ENCODE data around the gene UBA6.
A peak's percentile ranks its signal among the peaks of the same experiment; 100 is the strongest.
"Not testable (repeated sequence)": the region's sequence is repeated elsewhere in the genome, so short reads cannot be mapped to it uniquely, and the experiment has no call there.

The UBA6 gene

GRCh38 chr4:67700738-67701516 is at the start of gene UBA6:
TSS of gene UBA6 (minus strand) at chr4:67701155. CDS start at chr4:67701119, 36 bp downstream.
- peak; percentile 94 for DNase-seq

DNA sequence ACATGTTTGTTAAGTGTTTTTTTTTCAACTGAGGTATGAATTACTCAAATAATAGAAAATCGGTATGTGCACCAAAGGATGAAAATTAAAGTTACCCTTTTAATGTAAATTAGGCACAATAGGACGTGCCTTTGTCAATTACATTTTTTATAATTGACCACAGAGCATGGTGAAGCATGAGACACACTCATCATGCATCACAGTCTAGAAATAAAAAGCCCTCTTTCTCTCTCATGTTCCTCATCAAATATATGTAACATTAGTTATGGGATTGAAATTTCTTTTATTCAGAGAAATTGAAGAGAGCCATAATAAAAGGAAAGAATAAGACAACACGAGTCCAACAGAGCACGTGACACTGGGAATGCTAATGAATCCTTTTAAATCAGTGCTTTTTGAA is 49.7 kb upstream of the UBA6 start:
- DNase-seq, result no peak

GRCh38 chr4:67749286-67749685 is 48.3 kb upstream of the UBA6 start:
- DNase-seq, result no peak

DNA sequence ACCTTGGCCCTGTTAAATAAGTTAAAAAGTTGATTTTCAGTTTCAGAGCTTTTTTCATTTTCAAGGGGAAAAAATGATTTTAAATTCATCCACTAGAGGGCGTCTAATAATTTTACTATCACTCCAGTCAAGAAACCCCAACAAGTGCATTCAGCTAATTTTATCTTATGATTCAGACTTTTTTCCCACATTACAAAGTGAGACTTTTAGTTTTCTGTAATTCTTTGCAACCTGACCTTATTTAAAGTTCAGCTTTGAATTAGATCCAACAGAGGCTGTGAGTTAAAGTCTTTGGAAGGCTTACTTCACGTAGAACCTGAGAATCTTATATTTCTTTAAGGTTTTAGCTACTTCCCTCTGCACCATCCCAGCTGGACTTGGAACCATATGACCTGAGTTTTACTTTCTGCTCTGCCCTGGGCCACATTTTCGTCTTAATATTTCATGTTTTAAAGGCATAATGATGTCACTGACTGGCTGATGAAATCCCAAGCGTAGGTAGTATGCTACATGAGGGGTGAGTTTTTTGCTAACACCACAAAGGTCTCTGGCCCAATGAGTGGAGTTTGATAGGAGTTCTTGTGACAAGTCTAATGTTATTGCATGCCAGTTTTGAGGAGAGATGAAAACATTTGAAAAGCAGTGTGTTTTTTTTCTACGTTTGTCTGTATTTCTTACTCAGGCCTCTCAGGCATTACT is 46.0 kb upstream of the UBA6 start:
- peak; percentile 40 for DNase-seq

DNA sequence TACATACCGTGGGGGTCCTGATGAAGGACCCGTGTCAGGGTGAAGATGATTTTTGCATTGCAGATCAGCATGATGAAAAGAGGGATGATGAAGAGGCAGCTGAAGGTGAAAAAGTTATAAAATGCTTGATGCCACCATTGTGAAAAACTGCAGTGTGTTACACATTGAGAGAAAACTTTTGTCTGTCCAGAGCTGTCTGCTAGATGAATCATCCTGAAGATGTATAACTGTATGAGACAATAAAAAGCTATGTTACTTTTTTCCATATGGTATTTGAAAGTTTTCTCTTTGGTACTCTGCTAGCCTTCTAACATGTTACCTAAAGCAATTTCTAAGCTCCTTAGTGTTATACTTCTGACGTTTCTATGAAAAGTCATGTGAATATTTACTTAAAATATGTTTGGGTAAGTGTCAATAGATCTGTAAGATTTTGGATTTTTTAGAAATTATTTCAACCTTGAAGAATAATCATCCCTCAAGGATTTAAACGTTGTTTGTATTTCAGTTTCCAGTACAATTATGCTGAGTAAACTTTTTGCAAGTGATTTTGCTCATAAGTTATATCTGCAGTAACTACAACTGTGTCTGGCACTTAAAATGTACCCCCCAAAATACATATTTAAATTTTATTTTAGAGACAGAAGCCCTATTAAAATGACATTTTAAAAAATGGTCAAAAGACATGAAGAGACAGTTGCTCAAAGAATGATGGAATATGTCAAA is 43.8 kb upstream of the UBA6 start:
- DNase-seq, result no peak

- DNase-seq, result no peak
Measured at GRCh38 chr4:67743194-67743593, 42.2 kb upstream of the UBA6 start.

- no peak for DNase-seq
Measured at GRCh38 chr4:67736262-67736661, 35.3 kb upstream of the UBA6 start.

DNA sequence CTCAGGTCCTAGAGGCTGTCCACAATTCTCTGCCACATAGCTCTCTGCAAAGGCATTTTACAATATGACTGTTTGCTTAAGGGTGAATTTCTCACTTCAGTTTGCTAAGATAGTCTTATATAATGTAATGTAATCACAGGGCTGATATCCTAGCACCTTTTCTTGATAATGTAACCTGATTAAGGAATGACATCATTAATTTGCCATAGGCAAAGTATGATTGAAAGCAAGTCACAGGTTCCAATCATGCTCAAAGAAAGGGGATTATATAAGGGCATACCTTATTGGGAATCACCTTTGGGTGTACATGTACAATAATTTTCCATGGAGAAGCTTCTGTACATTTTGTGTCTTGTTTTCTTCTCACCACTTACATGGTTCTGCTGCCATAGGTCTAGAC is 34.4 kb upstream of the UBA6 start:
- DNase-seq, result no peak

- not testable (repeated sequence) for DNase-seq
Measured at GRCh38 chr4:67730511-67730910, 29.6 kb upstream of the UBA6 start.

DNA sequence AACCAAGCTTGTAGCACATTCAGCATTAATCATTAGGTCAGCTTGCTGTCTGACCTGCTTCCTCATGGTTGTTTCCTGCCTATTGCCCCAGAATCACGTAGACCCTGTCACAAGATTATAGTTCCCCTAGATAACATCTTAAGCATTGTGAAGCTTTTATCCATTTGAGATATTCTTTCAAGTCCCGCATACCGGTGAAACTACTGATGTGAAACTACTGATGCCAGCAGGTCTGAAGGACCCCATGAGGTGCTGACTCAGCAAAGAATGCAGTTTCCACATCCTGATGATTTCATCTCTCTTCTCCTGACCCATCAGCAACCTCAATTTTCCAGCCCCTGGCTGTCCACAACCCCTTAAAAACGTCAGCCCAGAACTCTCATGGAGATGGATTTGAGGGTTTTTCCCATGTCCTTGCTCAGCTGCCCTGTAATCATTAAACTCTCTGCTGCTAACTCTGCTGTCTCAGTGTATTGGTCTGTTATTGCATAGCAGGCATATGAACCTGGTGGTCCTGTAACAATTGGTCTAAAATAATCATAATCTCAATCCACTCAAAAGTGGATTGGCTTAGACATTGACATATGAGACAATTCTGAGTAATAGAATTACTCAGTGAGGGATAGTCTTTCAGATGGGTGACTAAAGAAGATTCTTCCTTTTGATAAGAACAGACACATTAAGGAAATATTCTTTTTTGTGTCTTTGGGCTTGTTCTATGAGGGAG is 26.3 kb upstream of the UBA6 start:
- DNase-seq, result no peak

DNA sequence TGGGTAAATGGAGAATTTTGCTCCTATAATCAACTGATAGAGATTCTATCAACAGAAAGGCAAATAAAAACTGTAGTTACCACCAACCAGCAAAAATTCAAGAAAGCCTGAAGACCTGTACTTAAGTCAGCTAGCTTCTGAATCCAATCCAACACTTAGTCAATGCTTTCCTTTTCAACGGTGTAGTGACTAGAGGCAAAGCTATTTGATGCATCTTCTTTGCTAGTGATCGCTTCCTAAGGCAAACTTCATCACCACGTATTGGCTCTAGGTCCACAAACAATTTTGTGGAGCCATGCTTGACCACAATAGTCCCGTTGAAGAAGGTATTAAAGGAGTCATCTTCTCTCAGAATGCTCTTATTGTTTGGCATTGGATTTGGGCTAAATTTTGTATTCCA is 25.0 kb upstream of the UBA6 start:
- DNase-seq, result no peak

DNA sequence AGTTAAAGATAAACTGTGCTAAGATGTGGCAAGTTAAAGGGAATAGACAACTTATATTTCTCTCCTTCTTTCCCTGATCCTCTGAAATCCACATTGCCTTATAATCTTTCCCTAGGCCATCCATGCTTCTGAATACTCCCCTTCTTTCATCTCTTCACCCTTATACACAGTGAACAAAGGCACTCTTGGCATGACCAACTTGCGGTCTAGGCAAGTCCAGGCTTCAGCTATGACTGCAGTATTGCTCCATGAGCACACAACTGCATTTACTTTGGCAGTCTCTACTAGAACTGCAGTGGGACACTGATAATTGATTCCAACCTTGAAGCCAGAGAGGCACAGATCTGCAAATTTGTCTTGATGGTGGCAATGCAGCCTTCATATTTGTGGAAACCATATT is 24.2 kb upstream of the UBA6 start:
- no peak for DNase-seq

- DNase-seq, result no peak
Measured at GRCh38 chr4:67723949-67724348, 23.0 kb upstream of the UBA6 start.

- no peak for DNase-seq
Measured at GRCh38 chr4:67723341-67723740, 22.4 kb upstream of the UBA6 start.

DNA sequence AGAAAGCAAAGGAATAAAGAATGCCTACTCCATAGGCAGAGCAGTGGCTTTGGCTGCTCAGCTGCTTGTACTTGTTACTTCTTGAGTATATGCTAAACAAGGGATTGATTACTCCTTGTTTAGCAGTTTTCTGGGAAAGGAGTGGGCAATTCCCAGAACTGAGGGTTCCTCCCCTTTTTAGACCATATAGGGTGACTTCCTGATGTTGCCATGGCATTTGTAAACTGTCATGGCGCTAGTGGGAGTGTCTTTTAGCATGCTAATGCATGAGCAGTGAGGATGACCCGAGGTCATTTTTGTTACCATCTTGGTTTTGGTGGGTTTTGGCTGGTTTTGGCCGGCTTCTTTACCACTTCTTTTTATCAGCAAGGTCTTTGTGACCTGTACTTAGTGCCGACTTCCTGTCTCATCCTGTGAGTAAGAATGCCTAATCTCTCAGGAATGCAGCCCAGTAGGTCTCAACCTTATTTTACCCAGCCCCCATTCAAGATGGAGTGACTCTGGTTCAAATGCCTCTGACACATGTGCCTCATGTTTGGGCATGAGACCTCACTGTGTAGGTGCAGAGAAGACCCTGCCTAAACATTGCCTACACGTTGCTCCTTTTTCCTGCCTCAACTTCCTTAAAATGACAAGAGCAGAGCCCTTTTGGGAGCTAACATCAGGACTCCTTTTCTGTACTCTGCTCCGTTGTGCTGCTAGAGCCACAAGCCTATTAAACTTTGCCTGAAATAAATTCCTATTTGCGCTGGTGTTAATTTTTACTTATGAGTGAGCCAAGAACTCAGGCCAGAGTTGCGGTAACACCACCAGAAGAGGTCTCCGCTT is 21.0 kb upstream of the UBA6 start:
- DNase-seq, result no peak

GRCh38 chr4:67721315-67721769 is 20.4 kb upstream of the UBA6 start:
- DNase-seq, result no peak

DNA sequence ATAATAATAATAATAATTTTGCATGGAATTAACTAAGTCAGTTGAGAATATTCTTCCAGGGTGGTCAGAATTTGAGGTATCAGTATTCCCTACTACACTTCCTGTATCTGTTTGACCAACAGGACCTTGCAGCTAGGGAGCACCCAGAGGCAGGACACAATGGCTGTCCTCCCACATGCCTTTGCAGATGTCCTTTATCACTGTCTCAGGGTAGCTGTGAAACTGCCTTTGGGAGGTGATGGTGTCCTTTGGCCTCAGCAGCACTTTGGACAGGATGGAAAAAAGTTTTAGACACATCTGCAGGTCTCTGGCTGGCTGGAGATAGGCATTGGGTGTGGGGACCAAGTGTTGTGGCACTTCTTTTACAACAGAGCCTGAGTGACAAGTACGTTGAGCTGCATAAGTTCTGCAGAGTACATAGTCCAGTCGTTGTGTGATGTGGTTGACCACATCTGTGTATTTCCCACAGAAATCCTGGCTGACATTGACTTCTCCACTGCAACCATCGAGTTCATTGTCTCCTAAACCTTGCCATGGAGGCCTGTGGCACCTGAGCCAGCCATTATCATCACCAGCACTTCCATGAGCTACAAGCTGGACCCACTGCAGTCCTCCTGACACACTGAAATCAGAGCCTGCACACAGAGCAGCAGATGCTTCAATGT is 19.1 kb upstream of the UBA6 start:
- no peak for DNase-seq

DNA sequence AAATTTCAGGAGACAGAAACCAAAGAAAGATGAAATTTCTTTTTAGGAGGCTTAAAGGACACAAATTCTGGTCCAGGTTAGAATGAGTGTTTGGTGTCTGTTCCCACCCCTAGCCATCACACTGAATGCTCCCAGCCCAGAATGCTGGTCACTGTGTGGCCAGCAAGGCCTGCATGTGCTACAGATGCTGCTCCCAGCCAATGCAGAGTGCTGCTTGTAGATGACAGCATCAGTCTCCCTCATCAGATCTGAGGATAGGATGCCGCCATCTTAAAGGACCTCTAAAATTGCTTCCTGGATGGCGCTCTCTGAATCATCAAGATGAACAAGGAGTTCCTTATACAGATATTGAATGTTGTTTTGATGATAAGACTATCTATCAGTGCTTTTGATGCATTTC is 17.9 kb upstream of the UBA6 start:
- no peak for DNase-seq

- no peak for DNase-seq
Measured at GRCh38 chr4:67717586-67717985, 16.6 kb upstream of the UBA6 start.

- no peak for DNase-seq
Measured at GRCh38 chr4:67714955-67715354, 14.0 kb upstream of the UBA6 start.

- no peak for DNase-seq
Measured at GRCh38 chr4:67714248-67714583, 13.3 kb upstream of the UBA6 start.

All from CD4-positive, alpha-beta T cell treated with Interleukin-10 for 1 hour (primary cell).